Natural killer cell (primary cell): ENCODE measurements around the gene UXS1. TPM values are rescaled to one million over a fixed set of nuclear protein-coding genes. Genes with fewer than 3 reads are reported as not detected.

Experiments used
- ATAC-seq, 3 donors: fragments of 150-1000 bp in 2 of 3; fragments of 200-7000 bp in 1 of 3; cut with Tn5 transposase; 1 replicate in 1 of 3; 2 replicates in 2 of 3; pipeline ENCODE4 v1.10.0; 2021; ENCODE audit warnings: mild to moderate bottlenecking in 2 of 3, moderate library complexity in 2 of 3
- DNase-seq, 2 donors: peaks; one replicate each; pipeline versions ENCODE4 v3.0.0 to v3.0.0-alpha.2; 2013 to 2021; ENCODE audit warnings: mixed read lengths in 1 of 2
- H3K27ac ChIP-seq: one replicate; pipeline ENCODE4 v1.5.1; 2013; ENCODE audit warnings: mild to moderate bottlenecking, low read length
- H3K27me3 ChIP-seq: one replicate; pipeline ENCODE4 v1.6.1; 2013; ENCODE audit warnings: low read length; ENCODE audit not compliant: control insufficient read depth, insufficient read depth
- H3K36me3 ChIP-seq: one replicate; pipeline ENCODE4 v1.6.1; 2013; ENCODE audit warnings: low read length; ENCODE audit not compliant: control insufficient read depth, insufficient read depth
- H3K4me1 ChIP-seq: one replicate; pipeline ENCODE4 v1.6.1; 2013; ENCODE audit warnings: low read length; ENCODE audit not compliant: control insufficient read depth, insufficient read depth
- H3K4me3 ChIP-seq: one replicate; pipeline ENCODE4 v1.5.1; 2013; ENCODE audit warnings: low read length
- H3K9me3 ChIP-seq: one replicate; pipeline ENCODE4 v1.6.1; 2013; ENCODE audit warnings: low read length; ENCODE audit not compliant: control insufficient read depth, insufficient read depth
- H3K27ac Mint-ChIP-seq, 2 donors: one replicate each; pipeline ENCODE4 v1.8.0; 2022; ENCODE audit warnings: mild to moderate bottlenecking in 2 of 2, mixed read lengths in 2 of 2, moderate library complexity in 1 of 2
- H3K27me3 Mint-ChIP-seq, 2 donors: one replicate each; pipeline ENCODE4 v1.8.0; 2022; ENCODE audit warnings: low read depth in 2 of 2, mixed read lengths in 2 of 2
- H3K36me3 Mint-ChIP-seq: one replicate; pipeline ENCODE4 v1.8.0; 2022; ENCODE audit warnings: mixed read lengths
- H3K4me1 Mint-ChIP-seq, 2 donors: one replicate each; pipeline ENCODE4 v1.8.0; 2022; ENCODE audit warnings: mixed read lengths in 2 of 2
- H3K4me3 Mint-ChIP-seq: one replicate; pipeline ENCODE4 v1.8.0; 2022; ENCODE audit warnings: mild to moderate bottlenecking, moderate library complexity, mixed read lengths
- H3K9me3 Mint-ChIP-seq, 2 donors: one replicate each; pipeline ENCODE4 v1.8.0; 2022; ENCODE audit warnings: mixed read lengths in 2 of 2
- WGBS: methylation state at CpG from one replicate; pipeline ENCODE4 v1.1.7; 2013; ENCODE audit warnings: missing lambda C conversion rate; ENCODE audit not compliant: insufficient coverage; 5-methylcytosine and 5-hydroxymethylcytosine counted together
- intact Hi-C: fragments of 100-400 bp; cut with micrococcal nuclease; formaldehyde crosslinking; loops from one replicate; pipeline ENCODE4 v1.14.2; 2022
- total RNA-seq, 4 donors: library from RNA; stranded (reverse); fragments of 120-200 nt in 1 of 4; gene quantifications; one replicate each; pipeline versions ENCODE4 v1.2.3 to v1.2.4, GENCODE V29; 2013 to 2022
- TF ChIP-seq, protein P1 (sequence below): fragments of 200-600 bp; IDR thresholded peaks from one replicate; pipeline ENCODE4 v1.8.0; 2022; ENCODE audit warnings: antibody characterized with exemption

Gene UXS1
- total RNA-seq, 3 donors from 2014 or later (not counting 1 experiment from before 2014, with no cell fraction given) = 36.3 to 60.4 (median 37.5) TPM

GRCh38 chr2:106174056-106174455, 20.0 kb downstream of the UXS1 start:
- no peak for DNase-seq
- no peaks in the 10 kb centered on the region for H3K27me3 ChIP-seq
- Mint-ChIP-seq H3K4me3 (no peak overlapping the region), H3K27me3 (no peaks in the 10 kb centered on the region), H3K9me3 (no peaks in the 10 kb centered on the region), H3K36me3 (no peaks in the 10 kb centered on the region), H3K4me1 (peaks cover 33 to 47% of the 10 kb centered on the region in 2 donors), H3K27ac (no peak overlapping the region)
- H3K4me3 ChIP-seq = no peak overlapping the region
- H3K9me3 ChIP-seq = no peaks in the 10 kb centered on the region
- WGBS = 94% methylated on average over 7 of the region's 7 CpGs
- TF ChIP-seq, protein P1, sequence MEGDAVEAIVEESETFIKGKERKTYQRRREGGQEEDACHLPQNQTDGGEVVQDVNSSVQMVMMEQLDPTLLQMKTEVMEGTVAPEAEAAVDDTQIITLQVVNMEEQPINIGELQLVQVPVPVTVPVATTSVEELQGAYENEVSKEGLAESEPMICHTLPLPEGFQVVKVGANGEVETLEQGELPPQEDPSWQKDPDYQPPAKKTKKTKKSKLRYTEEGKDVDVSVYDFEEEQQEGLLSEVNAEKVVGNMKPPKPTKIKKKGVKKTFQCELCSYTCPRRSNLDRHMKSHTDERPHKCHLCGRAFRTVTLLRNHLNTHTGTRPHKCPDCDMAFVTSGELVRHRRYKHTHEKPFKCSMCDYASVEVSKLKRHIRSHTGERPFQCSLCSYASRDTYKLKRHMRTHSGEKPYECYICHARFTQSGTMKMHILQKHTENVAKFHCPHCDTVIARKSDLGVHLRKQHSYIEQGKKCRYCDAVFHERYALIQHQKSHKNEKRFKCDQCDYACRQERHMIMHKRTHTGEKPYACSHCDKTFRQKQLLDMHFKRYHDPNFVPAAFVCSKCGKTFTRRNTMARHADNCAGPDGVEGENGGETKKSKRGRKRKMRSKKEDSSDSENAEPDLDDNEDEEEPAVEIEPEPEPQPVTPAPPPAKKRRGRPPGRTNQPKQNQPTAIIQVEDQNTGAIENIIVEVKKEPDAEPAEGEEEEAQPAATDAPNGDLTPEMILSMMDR = no peak
- intact Hi-C loops = no loop called here
- H3K4me1 ChIP-seq = peaks cover 8% of the 10 kb centered on the region
- no peak for ATAC-seq
- no peak overlapping the region for H3K27ac ChIP-seq
- H3K36me3 ChIP-seq = no peaks in the 10 kb centered on the region

- H3K27me3 Mint-ChIP-seq = no peaks in the 10 kb centered on the region
- H3K4me3 Mint-ChIP-seq = no peak overlapping the region
- no peak overlapping the region for H3K27ac Mint-ChIP-seq
Measured at GRCh38 chr2:106172649-106173048, 21.5 kb downstream of the UXS1 start.

DNA sequence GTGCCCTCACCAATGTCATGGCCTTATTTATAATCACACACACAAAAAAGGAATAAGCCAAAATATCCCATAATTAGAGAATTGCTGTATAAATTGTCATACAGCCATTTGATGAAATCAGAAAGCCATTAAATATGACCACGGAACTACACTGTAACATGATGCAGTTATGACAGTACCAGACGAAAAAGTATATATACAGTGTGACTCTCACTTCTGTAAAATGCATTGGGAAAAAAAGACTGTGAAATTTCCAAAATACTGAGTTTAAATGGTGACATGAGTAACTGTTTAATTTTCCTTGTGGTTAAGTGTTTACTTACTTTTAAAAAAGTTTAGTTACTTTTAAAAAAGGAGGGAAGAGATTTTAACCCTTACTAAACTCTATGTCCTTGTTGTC, 25.4 kb downstream of the UXS1 start:
- Mint-ChIP-seq H3K4me1 (peaks cover 25 to 31% of the 10 kb centered on the region in 2 donors), H3K4me3 (no peak overlapping the region)
- no peak overlapping the region for H3K27ac ChIP-seq

More at GRCh38 chr2:106172649-106173048, 21.5 kb downstream of the UXS1 start:
- Histone ChIP-seq H3K4me1 (peaks cover 8% of the 10 kb centered on the region), H3K27ac (no peak overlapping the region), H3K36me3 (no peaks in the 10 kb centered on the region), H3K27me3 (no peaks in the 10 kb centered on the region), H3K4me3 (no peak overlapping the region), H3K9me3 (no peaks in the 10 kb centered on the region)
- DNase-seq = no peak
- Mint-ChIP-seq H3K36me3 (no peaks in the 10 kb centered on the region), H3K9me3 (no peaks in the 10 kb centered on the region), H3K4me1 (peaks cover 37 to 52% of the 10 kb centered on the region in 2 donors)
- ATAC-seq = no peak
- intact Hi-C loops = no loop called here
- WGBS = 96% methylated on average over 2 of the region's 2 CpGs
- TF ChIP-seq, protein P1 = no peak

More for the DNA sequence above, 25.4 kb downstream of the UXS1 start:
- H3K9me3 ChIP-seq = no peaks in the 10 kb centered on the region
- H3K4me1 ChIP-seq = no peaks in the 10 kb centered on the region
- no peaks in the 10 kb centered on the region for H3K36me3 ChIP-seq
- Mint-ChIP-seq H3K27ac (no peak overlapping the region), H3K9me3 (no peaks in the 10 kb centered on the region), H3K27me3 (no peaks in the 10 kb centered on the region), H3K36me3 (no peaks in the 10 kb centered on the region)
- intact Hi-C loops = no loop called here
- 69% methylated on average over 2 of the region's 2 CpGs for WGBS
- ATAC-seq (no peak), DNase-seq (no peak)
- H3K27me3 ChIP-seq = no peaks in the 10 kb centered on the region
- TF ChIP-seq, protein P1 = no peak
- H3K4me3 ChIP-seq = no peak overlapping the region
